Skeletal muscle satellite cell (primary cell): ENCODE data around the gene PFKP.

ENCODE experiments used
- H3K27me3 ChIP-seq: 2 replicates; pipeline ENCODE4 v1.7.0; 2013; ENCODE audit warnings: low read length; ENCODE audit not compliant: control insufficient read depth, insufficient read depth
- H3K36me3 ChIP-seq: 2 replicates; pipeline ENCODE4 v1.7.0; 2013; ENCODE audit warnings: mild to moderate bottlenecking, control low read depth, low read length; ENCODE audit not compliant: insufficient read depth
- H3K4me1 ChIP-seq: 2 replicates; pipeline ENCODE4 v1.7.0; 2013; ENCODE audit warnings: low read length; ENCODE audit not compliant: control insufficient read depth, insufficient read depth
- H3K4me2 ChIP-seq: 2 replicates; pipeline ENCODE4 v1.7.0; 2013; ENCODE audit warnings: mild to moderate bottlenecking, low read length
- H3K4me3 ChIP-seq: 2 replicates; pipeline ENCODE4 v1.7.0; 2013; ENCODE audit warnings: low read length
- H3K9ac ChIP-seq: 2 replicates; pipeline ENCODE4 v1.7.0; 2013; ENCODE audit warnings: mild to moderate bottlenecking, low read depth, low read length, moderate library complexity
- H3K9me3 ChIP-seq: replicated peaks from 2 replicates; pipeline ENCODE4 v1.7.0; 2013; ENCODE audit warnings: mild to moderate bottlenecking, control low read depth, low read length

Gene PFKP

DNA sequence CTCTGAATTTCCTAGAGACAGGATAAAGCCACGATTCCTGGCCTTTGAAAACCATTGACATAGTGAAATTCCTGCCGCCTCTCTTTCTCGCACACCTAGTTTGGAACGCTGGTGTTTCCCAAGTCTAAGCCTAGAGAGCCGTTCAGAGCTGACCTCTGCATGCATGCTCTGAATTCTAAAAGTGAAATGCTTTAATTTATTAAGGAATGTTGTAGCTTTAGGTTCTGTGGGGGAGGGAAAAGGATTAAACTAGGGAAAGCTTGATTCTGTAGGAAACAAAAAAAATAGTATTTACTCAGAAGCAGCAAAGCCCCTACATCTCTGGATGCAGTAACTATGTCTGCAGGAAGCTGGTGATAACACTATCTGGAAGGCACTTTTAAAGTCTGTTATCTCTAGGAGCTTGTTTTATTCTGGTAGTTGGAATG is 27.3 kb downstream of the PFKP start:
- Histone ChIP-seq H3K9me3 (no peaks in the 10 kb centered on the region), H3K4me1 (peaks cover 83% of the 10 kb centered on the region), H3K27me3 (no peaks in the 10 kb centered on the region), H3K9ac (peak overlapping the region; percentile 71), H3K4me3 (peak overlapping the region; percentile 29), H3K4me2 (peak overlapping the region; percentile 61), H3K36me3 (peaks cover 28% of the 10 kb centered on the region)

DNA sequence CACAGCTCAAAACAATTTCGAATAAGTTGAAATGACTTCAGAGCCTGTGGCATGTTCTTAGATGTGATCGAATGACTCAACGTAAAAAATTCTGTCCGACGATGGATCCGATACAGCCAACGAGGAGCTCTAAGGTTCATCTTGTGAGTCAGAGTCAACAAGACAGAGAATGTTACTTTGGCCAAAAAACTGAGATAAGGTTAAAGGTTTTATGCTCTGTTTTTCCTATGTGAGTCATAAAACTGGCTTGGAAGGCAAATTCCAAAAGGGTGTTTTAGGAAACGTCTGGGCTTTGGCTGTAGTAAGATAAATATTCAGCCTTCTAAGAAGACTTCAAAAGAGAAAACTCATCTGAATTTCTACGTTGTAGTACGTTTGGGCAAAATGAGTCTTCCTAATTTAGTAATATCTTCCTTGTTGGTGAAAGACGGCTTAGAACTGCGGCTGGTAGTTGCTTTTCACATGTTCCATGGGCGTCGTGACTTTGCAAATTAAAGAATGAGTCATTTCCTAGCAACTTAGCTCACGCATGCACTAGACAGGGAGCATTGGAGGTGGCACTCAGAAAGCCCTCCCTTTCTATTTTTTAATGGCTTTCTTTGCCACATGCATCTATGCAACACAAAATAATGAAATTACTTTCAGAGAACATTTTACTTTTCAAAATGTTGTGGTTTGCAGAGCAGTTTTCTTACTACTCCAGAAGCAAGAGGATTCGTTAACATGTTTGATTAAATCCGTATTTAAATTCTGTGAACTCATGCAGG is 28.2 kb downstream of the PFKP start:
- Histone ChIP-seq H3K4me1 (peaks cover 78% of the 10 kb centered on the region), H3K27me3 (no peaks in the 10 kb centered on the region), H3K4me2 (peak overlapping the region; percentile 84), H3K36me3 (peaks cover 29% of the 10 kb centered on the region), H3K9me3 (no peaks in the 10 kb centered on the region), H3K9ac (peak overlapping the region; percentile 89), H3K4me3 (peak overlapping the region; percentile 54)

DNA sequence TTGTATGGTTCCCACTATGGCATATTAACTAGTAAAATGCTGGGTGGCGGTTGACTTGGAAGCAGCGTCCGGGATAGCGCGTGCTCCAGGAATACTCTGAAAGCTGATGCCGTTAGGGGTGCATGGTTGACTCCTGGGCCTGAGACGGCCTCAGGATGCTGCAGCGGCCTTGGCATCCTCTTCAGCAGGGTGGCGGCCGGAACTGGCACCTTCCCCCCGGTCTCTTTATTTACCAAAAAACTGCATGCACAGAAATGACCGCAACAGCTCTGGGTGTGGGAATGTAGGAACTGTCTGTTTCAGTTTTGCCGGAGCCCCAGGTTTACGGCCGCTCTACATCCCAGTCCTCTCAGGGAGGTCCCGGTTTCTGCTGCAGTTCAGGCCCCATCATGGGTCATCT is 28.8 kb downstream of the PFKP start:
- Histone ChIP-seq H3K36me3 (peaks cover 35% of the 10 kb centered on the region), H3K4me2 (peak overlapping the region; percentile 84), H3K9ac (peak overlapping the region; percentile 89), H3K4me3 (peak overlapping the region; percentile 54), H3K9me3 (no peaks in the 10 kb centered on the region), H3K27me3 (no peaks in the 10 kb centered on the region), H3K4me1 (peaks cover 73% of the 10 kb centered on the region)

DNA sequence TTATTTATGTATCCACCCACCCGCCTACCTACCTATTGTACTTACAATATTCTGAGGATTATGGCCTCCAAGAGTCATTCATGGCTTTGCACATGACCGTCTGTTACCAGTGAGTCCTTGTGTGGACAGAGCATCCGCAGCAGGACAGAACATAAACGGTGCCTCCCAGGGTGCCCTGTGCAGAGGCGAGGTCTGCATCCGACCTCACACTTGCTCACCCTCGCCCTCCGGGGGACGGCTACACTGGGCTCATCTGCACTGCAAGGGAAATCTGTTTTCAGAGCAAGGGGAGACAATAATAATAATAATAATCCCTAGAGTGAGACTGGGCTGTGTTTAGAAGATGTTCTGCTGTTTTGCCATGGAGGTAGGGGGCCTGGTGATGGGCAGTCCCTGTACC is 29.8 kb downstream of the PFKP start:
- Histone ChIP-seq H3K9ac (no peak overlapping the region), H3K4me1 (peaks cover 64% of the 10 kb centered on the region), H3K27me3 (no peaks in the 10 kb centered on the region)

DNA sequence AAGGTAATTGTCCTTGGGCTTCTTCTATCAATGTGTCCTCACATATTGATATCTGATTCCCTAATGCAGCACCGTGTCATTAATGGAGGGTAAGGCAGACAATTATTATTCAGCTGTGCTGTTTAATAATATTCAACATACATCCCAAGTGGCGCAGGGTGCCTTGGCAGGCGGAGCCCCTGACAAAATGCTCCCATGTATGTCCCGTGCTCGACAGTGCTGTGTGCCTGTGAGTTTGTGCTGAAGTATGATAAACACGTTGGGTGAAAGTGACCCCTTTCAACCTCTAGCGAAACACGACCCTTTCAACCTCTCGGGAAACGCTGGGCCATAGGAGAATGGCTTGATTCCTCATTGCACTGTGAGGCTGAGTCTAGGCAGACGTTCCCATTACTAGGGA is 31.3 kb downstream of the PFKP start:
- Histone ChIP-seq H3K4me1 (peaks cover 64% of the 10 kb centered on the region), H3K36me3 (peaks cover 42% of the 10 kb centered on the region), H3K9me3 (no peaks in the 10 kb centered on the region), H3K9ac (peak overlapping the region; percentile 58), H3K4me3 (no peak overlapping the region), H3K4me2 (no peak overlapping the region), H3K27me3 (no peaks in the 10 kb centered on the region)

More for the DNA sequence above, 29.8 kb downstream of the PFKP start:
- H3K4me2 ChIP-seq = no peak overlapping the region
- no peak overlapping the region for H3K4me3 ChIP-seq
- peaks cover 39% of the 10 kb centered on the region for H3K36me3 ChIP-seq
- no peaks in the 10 kb centered on the region for H3K9me3 ChIP-seq

DNA sequence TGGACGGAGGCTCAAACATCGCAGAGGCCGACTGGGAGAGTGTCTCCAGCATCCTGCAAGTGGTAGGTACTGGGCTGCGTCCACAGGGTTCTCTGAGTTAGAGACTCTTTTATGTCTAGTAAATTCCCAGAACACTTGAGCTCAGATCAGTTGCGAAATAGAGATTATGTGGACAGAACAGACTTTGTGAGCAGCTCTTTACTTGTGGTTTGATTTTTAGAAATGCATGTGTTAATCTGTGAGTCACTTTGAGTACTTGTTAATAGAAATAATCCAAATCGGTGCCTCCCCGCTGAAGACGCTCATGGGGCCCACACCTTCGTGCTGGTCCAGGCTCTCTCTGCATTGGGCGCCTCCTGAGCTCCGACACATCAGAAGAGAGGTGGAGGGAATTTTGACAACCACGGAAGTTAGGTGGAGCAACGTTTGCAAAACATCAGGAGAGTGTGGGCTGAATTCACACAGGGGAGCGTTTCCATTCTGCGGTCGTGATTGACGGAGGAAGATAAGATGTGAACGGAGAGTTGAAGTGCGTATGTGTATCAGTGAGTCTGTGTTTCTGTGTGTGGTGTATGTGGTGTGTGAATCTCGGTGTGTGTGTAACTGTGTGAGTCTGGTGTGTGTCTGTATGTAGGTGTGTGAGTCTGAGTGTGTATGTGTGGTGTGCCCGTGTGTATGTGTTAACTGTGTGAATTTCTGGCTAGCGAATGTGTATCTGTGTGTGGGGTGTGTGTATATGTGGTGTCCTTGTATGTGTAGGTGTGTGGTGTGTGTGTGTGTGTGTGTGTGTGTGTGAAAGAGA is 32.1 kb downstream of the PFKP start:
- H3K9ac ChIP-seq = peak overlapping the region; percentile 58
- H3K27me3 ChIP-seq = no peaks in the 10 kb centered on the region
- no peak overlapping the region for H3K4me3 ChIP-seq
- H3K9me3 ChIP-seq = no peaks in the 10 kb centered on the region
- peak overlapping the region; percentile 15 for H3K4me2 ChIP-seq
- peaks cover 64% of the 10 kb centered on the region for H3K4me1 ChIP-seq
- H3K36me3 ChIP-seq = peaks cover 45% of the 10 kb centered on the region

DNA sequence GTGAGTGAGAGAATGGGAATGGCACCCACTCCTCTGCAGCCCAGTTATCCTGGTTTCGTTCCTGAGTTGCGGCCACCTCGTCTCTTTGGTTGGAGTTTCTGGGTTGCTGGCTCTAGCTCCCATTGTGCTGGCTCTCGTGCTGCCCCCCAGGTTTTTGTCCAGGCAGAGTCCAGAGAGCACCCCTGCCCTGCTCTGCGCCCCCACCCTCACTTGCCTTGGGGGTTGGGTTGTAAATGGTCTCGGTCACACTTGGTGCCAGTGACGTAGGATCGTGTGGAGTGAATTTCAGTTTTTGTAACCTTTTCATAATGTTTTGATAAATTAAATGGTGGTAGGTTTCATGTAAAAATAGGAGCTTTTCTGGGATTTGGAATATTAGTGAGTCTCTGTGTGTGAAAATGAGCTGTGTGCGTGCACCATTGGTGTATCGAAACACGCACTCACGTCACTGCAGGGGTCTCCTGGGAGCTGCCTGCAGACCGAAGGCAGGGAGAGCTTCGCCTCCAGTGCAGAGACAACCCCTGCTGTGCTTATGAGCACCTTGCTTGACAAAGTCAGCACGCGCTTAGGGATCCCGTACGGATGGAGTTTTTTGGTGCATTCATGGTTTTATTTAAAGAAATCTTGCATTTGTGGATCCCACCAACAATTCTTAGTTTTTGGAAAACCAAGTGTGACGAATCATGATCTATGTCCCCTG is 32.9 kb downstream of the PFKP start:
- H3K4me1 ChIP-seq = peaks cover 65% of the 10 kb centered on the region
- no peaks in the 10 kb centered on the region for H3K27me3 ChIP-seq
- no peak overlapping the region for H3K9ac ChIP-seq
- no peak overlapping the region for H3K4me3 ChIP-seq
- no peaks in the 10 kb centered on the region for H3K9me3 ChIP-seq
- peaks cover 52% of the 10 kb centered on the region for H3K36me3 ChIP-seq
- H3K4me2 ChIP-seq = no peak overlapping the region

DNA sequence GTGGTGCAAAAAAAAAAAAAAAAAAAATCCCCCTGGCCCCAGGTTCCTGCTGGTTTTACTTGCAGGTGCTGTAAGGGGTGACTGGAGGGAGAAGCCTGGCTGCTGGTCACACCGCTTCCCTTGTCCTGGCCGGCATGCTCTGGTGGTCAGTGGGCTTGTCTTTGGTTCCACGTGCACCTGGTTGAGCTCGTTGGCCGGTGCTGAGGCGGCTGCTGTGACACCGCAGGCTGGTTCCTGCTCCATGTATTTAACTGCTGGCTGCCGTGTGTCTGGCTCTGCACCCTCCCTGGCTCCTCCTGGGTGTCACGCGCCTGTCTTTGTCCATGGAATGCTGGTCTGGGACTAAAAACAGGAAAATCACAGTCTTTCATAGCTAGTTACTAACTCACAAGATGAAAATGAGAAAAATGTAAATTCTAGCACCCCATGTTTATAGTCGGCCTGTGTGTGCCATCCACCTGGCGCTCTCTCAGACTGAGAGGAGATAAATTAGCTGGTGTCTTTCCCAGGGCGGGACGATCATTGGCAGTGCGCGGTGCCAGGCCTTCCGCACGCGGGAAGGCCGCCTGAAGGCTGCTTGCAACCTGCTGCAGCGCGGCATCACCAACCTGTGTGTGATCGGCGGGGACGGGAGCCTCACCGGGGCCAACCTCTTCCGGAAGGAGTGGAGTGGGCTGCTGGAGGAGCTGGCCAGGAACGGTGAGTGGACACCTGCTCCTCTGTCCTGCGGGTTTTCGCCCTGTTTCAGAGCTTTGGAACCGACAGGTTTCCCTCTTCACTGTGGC is 33.7 kb downstream of the PFKP start:
- Histone ChIP-seq H3K4me3 (no peak overlapping the region), H3K9me3 (no peaks in the 10 kb centered on the region), H3K4me2 (no peak overlapping the region), H3K36me3 (peaks cover 59% of the 10 kb centered on the region), H3K9ac (no peak overlapping the region), H3K4me1 (peaks cover 68% of the 10 kb centered on the region), H3K27me3 (no peaks in the 10 kb centered on the region)

DNA sequence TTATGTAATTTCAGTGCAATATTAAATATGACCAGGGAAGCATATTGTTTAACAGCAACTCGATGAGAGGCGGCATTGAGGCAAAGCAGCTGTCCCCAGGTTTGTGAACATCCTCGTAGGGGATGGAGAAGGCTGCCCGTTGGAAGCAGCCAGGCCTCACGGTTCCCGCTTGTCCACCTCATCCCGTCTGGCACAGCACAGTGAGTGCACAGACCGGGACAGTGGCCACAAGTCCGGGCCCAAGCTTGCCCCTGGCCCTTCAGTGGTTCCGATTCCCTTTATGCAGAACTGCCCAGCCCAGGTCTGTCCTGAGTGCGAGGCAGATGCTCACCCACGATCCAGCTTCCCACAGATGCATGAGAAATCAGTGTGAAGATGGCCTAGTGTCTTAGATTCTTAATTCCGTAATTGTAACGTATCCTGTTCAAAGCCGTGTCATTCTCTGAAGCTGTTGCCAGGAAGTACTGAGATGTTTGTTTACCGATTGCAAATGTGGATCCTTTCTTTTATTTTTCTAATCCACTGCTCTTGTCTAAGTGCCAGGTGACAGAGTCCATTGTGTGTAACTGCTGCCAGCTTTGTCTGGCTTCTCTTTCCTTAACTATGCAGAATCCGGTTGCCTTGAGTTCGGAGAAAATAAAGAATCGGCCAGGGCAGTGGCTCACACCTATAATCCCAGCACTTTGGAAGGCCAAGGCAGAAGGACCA is 35.5 kb downstream of the PFKP start:
- H3K4me1 ChIP-seq = peaks cover 58% of the 10 kb centered on the region
- H3K36me3 ChIP-seq = peaks cover 59% of the 10 kb centered on the region
- H3K9ac ChIP-seq = peak overlapping the region; percentile 75
- peak overlapping the region; percentile 48 for H3K4me2 ChIP-seq
- H3K27me3 ChIP-seq = no peaks in the 10 kb centered on the region
- H3K9me3 ChIP-seq = no peaks in the 10 kb centered on the region
- H3K4me3 ChIP-seq = no peak overlapping the region

DNA sequence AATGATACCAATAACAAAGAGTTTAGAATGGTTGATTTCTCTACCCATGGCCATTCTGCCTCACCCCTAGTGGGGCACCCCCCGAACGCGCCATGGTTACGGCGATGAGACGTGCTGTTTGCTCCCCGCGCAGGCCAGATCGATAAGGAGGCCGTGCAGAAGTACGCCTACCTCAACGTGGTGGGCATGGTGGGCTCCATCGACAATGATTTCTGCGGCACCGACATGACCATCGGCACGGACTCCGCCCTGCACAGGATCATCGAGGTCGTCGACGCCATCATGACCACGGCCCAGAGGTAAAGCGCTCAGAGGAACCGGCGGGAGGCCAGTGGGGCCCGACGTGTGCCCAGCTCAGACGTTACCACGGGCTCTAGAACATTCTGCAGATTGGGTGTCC is 36.3 kb downstream of the PFKP start:
- H3K9ac ChIP-seq = peak overlapping the region; percentile 75

More for the DNA sequence above, 36.3 kb downstream of the PFKP start:
- Histone ChIP-seq H3K36me3 (peaks cover 66% of the 10 kb centered on the region), H3K4me2 (no peak overlapping the region), H3K27me3 (no peaks in the 10 kb centered on the region), H3K4me3 (no peak overlapping the region), H3K9me3 (no peaks in the 10 kb centered on the region), H3K4me1 (peaks cover 65% of the 10 kb centered on the region)
